Endothelial cell of umbilical vein (primary cell): Measurements from ENCODE around the gene KCNJ6.

Experiments used
- EZH2 ChIP-seq: IDR thresholded peaks from 2 replicates; pipeline ENCODE4 v1.6.1; 2012; ENCODE audit warnings: borderline replicate concordance, low read depth, mild to moderate bottlenecking, moderate library complexity, low read length, inconsistent platforms; ENCODE audit not compliant: severe bottlenecking
- POLR2A ChIP-seq: IDR thresholded peaks from 2 replicates; pipeline ENCODE4 v1.6.1; 2012; ENCODE audit warnings: low read depth, mild to moderate bottlenecking, control low read depth, low read length
- POLR2AphosphoS5 ChIP-seq: IDR thresholded peaks from 2 replicates; pipeline ENCODE4 v1.6.1; 2012; ENCODE audit warnings: low read depth, mild to moderate bottlenecking, control low read depth, low read length, moderate library complexity; ENCODE audit not compliant: insufficient read depth
- TF ChIP-seq, protein P1 (sequence below), 2 donors: IDR thresholded peaks; 1 replicate in 1 of 2; 2 replicates in 1 of 2; pipeline ENCODE4 v1.5.1; 2011; ENCODE audit warnings: low read length in 2 of 2, mild to moderate bottlenecking in 2 of 2, moderate library complexity in 2 of 2, control low read depth in 1 of 2, inconsistent platforms in 1 of 2, low read depth in 1 of 2; ENCODE audit not compliant: insufficient read depth in 1 of 2; ENCODE audit errors: extremely low read depth in 1 of 2

DNA sequence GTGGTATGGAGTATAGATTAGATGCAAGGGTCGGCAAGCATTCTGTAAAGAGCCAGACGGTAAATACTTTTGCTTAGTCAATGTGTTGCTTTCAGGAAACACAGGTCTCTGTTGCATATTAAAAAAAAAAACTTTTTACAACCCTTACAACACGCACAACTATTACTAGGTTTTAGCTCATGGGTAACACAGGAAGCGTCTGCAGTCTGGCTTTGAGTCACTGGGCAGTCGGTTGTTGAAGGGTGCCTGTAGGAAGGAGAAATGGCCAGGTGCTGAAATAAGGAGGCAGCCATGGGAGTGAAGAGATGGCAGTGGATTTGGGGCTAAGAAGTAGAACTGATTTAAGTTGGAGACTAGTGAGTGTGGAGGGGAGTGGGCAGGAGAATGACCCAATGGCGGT lies 192.1 kb downstream of the KCNJ6 start:
- TF ChIP-seq, protein P1, sequence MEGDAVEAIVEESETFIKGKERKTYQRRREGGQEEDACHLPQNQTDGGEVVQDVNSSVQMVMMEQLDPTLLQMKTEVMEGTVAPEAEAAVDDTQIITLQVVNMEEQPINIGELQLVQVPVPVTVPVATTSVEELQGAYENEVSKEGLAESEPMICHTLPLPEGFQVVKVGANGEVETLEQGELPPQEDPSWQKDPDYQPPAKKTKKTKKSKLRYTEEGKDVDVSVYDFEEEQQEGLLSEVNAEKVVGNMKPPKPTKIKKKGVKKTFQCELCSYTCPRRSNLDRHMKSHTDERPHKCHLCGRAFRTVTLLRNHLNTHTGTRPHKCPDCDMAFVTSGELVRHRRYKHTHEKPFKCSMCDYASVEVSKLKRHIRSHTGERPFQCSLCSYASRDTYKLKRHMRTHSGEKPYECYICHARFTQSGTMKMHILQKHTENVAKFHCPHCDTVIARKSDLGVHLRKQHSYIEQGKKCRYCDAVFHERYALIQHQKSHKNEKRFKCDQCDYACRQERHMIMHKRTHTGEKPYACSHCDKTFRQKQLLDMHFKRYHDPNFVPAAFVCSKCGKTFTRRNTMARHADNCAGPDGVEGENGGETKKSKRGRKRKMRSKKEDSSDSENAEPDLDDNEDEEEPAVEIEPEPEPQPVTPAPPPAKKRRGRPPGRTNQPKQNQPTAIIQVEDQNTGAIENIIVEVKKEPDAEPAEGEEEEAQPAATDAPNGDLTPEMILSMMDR (IDR thresholded peaks at IDR 0.05; ENCODE audit: extremely low read depth in 1 of 2, insufficient read depth in 1 of 2, low read depth in 1 of 2, low read length in 2 of 2): no peak
- TF ChIP-seq EZH2: no peak
- no peak for TF ChIP-seq POLR2AphosphoS5
- TF ChIP-seq POLR2A: no peak
